ENCODE data around the gene CSRP1. TPM values are rescaled to one million over a fixed set of nuclear protein-coding genes. Genes with fewer than 3 reads are reported as not detected.
"Not testable (repeated sequence)": the region's sequence is repeated elsewhere in the genome, so short reads cannot be mapped to it uniquely, and the experiment has no call there.

CSRP1 gene
- total and polyA plus RNA-seq, 4 donors: 599 to 1,490 (median 771) TPM

GRCh38 chr1:201520046-201520575, 13.2 kb upstream of the CSRP1 start:
- H3K4me1 ChIP-seq (ENCODE audit: control insufficient read depth in 1 of 2, insufficient read depth in 2 of 2, low read length in 2 of 2); DNase-seq; H3K27ac ChIP-seq (ENCODE audit: low read depth in 1 of 2, low read length in 2 of 2); H3K9me3 ChIP-seq (ENCODE audit: control insufficient read depth, low read length); H3K27me3 ChIP-seq (ENCODE audit: control insufficient read depth in 1 of 2, insufficient read depth in 2 of 2, low read length in 1 of 2); H3K36me3 ChIP-seq (ENCODE audit: control insufficient read depth in 1 of 2, insufficient read depth in 2 of 2, low read length in 1 of 2); H3K4me3 ChIP-seq (ENCODE audit: low read length in 2 of 2); ATAC-seq (ENCODE audit: low FRiP score); intact Hi-C loops (cut with DNase I): not testable (repeated sequence)
- 85 to 86% methylated on average over 14 of the region's 14 CpGs for WGBS, 2 donors

- 84 to 87% methylated on average over 5 of the region's 5 CpGs for WGBS, 2 donors
- Histone ChIP-seq H3K27ac (ENCODE audit: low read depth in 1 of 2, low read length in 2 of 2) (no peak overlapping the region), H3K9me3 (ENCODE audit: control insufficient read depth, low read length) (no peaks in the 10 kb centered on the region), H3K4me3 (ENCODE audit: low read length in 2 of 2) (no peak overlapping the region), H3K36me3 (ENCODE audit: control insufficient read depth in 1 of 2, insufficient read depth in 2 of 2, low read length in 1 of 2) (no peaks in the 10 kb centered on the region), H3K4me1 (ENCODE audit: control insufficient read depth in 1 of 2, insufficient read depth in 2 of 2, low read length in 2 of 2) (no peaks in the 10 kb centered on the region), H3K27me3 (ENCODE audit: control insufficient read depth in 1 of 2, insufficient read depth in 2 of 2, low read length in 1 of 2) (no peaks in the 10 kb centered on the region)
- no peak for DNase-seq
- ATAC-seq (ENCODE audit: low FRiP score): no peak
- intact Hi-C loops (cut with DNase I): no loop called here
Observed at GRCh38 chr1:201518071-201518470, 11.1 kb upstream of the CSRP1 start.

- WGBS, 2 donors: 87% methylated on average over 7 of the region's 7 CpGs
- DNase-seq: no peak
- H3K4me1 ChIP-seq (ENCODE audit: control insufficient read depth in 1 of 2, insufficient read depth in 2 of 2, low read length in 2 of 2): peaks cover 0 to 2% of the 10 kb centered on the region in 2 donors
- no peak overlapping the region for H3K27ac ChIP-seq (ENCODE audit: low read depth in 1 of 2, low read length in 2 of 2)
- H3K9me3 ChIP-seq (ENCODE audit: control insufficient read depth, low read length): no peaks in the 10 kb centered on the region
- no peaks in the 10 kb centered on the region for H3K27me3 ChIP-seq (ENCODE audit: control insufficient read depth in 1 of 2, insufficient read depth in 2 of 2, low read length in 1 of 2)
- no peaks in the 10 kb centered on the region for H3K36me3 ChIP-seq (ENCODE audit: control insufficient read depth in 1 of 2, insufficient read depth in 2 of 2, low read length in 1 of 2)
- no peak overlapping the region for H3K4me3 ChIP-seq (ENCODE audit: low read length in 2 of 2)
- intact Hi-C loops (cut with DNase I): no loop called here
- no peak for ATAC-seq (ENCODE audit: low FRiP score)
Observed at GRCh38 chr1:201517631-201518030, 10.7 kb upstream of the CSRP1 start.

GRCh38 chr1:201516511-201517127, 9.7 kb upstream of the CSRP1 start:
- Histone ChIP-seq H3K36me3 (ENCODE audit: control insufficient read depth in 1 of 2, insufficient read depth in 2 of 2, low read length in 1 of 2) (no peaks in the 10 kb centered on the region), H3K9me3 (ENCODE audit: control insufficient read depth, low read length) (no peaks in the 10 kb centered on the region), H3K27me3 (ENCODE audit: control insufficient read depth in 1 of 2, insufficient read depth in 2 of 2, low read length in 1 of 2) (no peaks in the 10 kb centered on the region), H3K4me1 (ENCODE audit: control insufficient read depth in 1 of 2, insufficient read depth in 2 of 2, low read length in 2 of 2) (peaks cover 0 to 2% of the 10 kb centered on the region in 2 donors), H3K4me3 (ENCODE audit: low read length in 2 of 2) (no peak overlapping the region), H3K27ac (ENCODE audit: low read depth in 1 of 2, low read length in 2 of 2) (no peak overlapping the region)
- no peak for ATAC-seq (ENCODE audit: low FRiP score)
- intact Hi-C loops (cut with DNase I): no loop called here
- 70 to 96% methylated on average over 2 of the region's 2 CpGs for WGBS, 2 donors
- DNase-seq: no peak

- intact Hi-C loops (cut with DNase I): no loop called here
- WGBS, 2 donors: 75 to 96% methylated on average over 1 of the region's 1 CpG
- no peak for DNase-seq
Observed at GRCh38 chr1:201515895-201516294, 9.0 kb upstream of the CSRP1 start.

GRCh38 chr1:201515062-201515750, 8.3 kb upstream of the CSRP1 start:
- ATAC-seq (ENCODE audit: low FRiP score) (no peak), DNase-seq (no peak)
- peaks cover 0 to 2% of the 10 kb centered on the region in 2 donors for H3K4me1 ChIP-seq (ENCODE audit: control insufficient read depth in 1 of 2, insufficient read depth in 2 of 2, low read length in 2 of 2)
- no peaks in the 10 kb centered on the region for H3K27me3 ChIP-seq (ENCODE audit: control insufficient read depth in 1 of 2, insufficient read depth in 2 of 2, low read length in 1 of 2)
- no peaks in the 10 kb centered on the region for H3K9me3 ChIP-seq (ENCODE audit: control insufficient read depth, low read length)
- no peaks in the 10 kb centered on the region for H3K36me3 ChIP-seq (ENCODE audit: control insufficient read depth in 1 of 2, insufficient read depth in 2 of 2, low read length in 1 of 2)
- no peak overlapping the region for H3K4me3 ChIP-seq (ENCODE audit: low read length in 2 of 2)
- intact Hi-C loops (cut with DNase I): no loop called here
- 92 to 94% methylated on average over 9 of the region's 9 CpGs for WGBS, 2 donors
- H3K27ac ChIP-seq (ENCODE audit: low read depth in 1 of 2, low read length in 2 of 2): no peak overlapping the region

More at GRCh38 chr1:201515895-201516294, 9.0 kb upstream of the CSRP1 start:
- Histone ChIP-seq H3K4me3 (ENCODE audit: low read length in 2 of 2) (no peak overlapping the region), H3K4me1 (ENCODE audit: control insufficient read depth in 1 of 2, insufficient read depth in 2 of 2, low read length in 2 of 2) (peaks cover 0 to 2% of the 10 kb centered on the region in 2 donors), H3K9me3 (ENCODE audit: control insufficient read depth, low read length) (no peaks in the 10 kb centered on the region), H3K27me3 (ENCODE audit: control insufficient read depth in 1 of 2, insufficient read depth in 2 of 2, low read length in 1 of 2) (no peaks in the 10 kb centered on the region), H3K36me3 (ENCODE audit: control insufficient read depth in 1 of 2, insufficient read depth in 2 of 2, low read length in 1 of 2) (no peaks in the 10 kb centered on the region), H3K27ac (ENCODE audit: low read depth in 1 of 2, low read length in 2 of 2) (no peak overlapping the region)
- ATAC-seq (ENCODE audit: low FRiP score): no peak

GRCh38 chr1:201514466-201514865, 7.5 kb upstream of the CSRP1 start:
- intact Hi-C loops (cut with DNase I): loop anchor here in 1 of 2 donors (5.0 kb wide), 1 partner anchor 67 kb away; no protein-coding TSS in a partner anchor

GRCh38 chr1:201513498-201514243, 6.7 kb upstream of the CSRP1 start:
- H3K27me3 ChIP-seq (ENCODE audit: control insufficient read depth in 1 of 2, insufficient read depth in 2 of 2, low read length in 1 of 2): no peaks in the 10 kb centered on the region

More at GRCh38 chr1:201514466-201514865, 7.5 kb upstream of the CSRP1 start:
- Histone ChIP-seq H3K4me1 (ENCODE audit: control insufficient read depth in 1 of 2, insufficient read depth in 2 of 2, low read length in 2 of 2) (peaks cover 0 to 2% of the 10 kb centered on the region in 2 donors), H3K27me3 (ENCODE audit: control insufficient read depth in 1 of 2, insufficient read depth in 2 of 2, low read length in 1 of 2) (no peaks in the 10 kb centered on the region), H3K36me3 (ENCODE audit: control insufficient read depth in 1 of 2, insufficient read depth in 2 of 2, low read length in 1 of 2) (no peaks in the 10 kb centered on the region), H3K4me3 (ENCODE audit: low read length in 2 of 2) (no peak overlapping the region), H3K9me3 (ENCODE audit: control insufficient read depth, low read length) (no peaks in the 10 kb centered on the region), H3K27ac (ENCODE audit: low read depth in 1 of 2, low read length in 2 of 2) (no peak overlapping the region)
- 90 to 97% methylated on average over 2 of the region's 2 CpGs for WGBS, 2 donors
- no peak for DNase-seq
- ATAC-seq (ENCODE audit: low FRiP score): no peak

More at GRCh38 chr1:201513498-201514243, 6.7 kb upstream of the CSRP1 start:
- ATAC-seq (ENCODE audit: low FRiP score) (no peak), DNase-seq (no peak)
- intact Hi-C loops (cut with DNase I): loop anchor here (1.0 to 5.0 kb wide), 4 partner anchors 31 to 66 kb away; no protein-coding TSS in a partner anchor
- Histone ChIP-seq H3K27ac (ENCODE audit: low read depth in 1 of 2, low read length in 2 of 2) (no peak overlapping the region), H3K9me3 (ENCODE audit: control insufficient read depth, low read length) (no peaks in the 10 kb centered on the region), H3K4me3 (ENCODE audit: low read length in 2 of 2) (no peak overlapping the region), H3K4me1 (ENCODE audit: control insufficient read depth in 1 of 2, insufficient read depth in 2 of 2, low read length in 2 of 2) (peaks cover 0 to 2% of the 10 kb centered on the region in 2 donors), H3K36me3 (ENCODE audit: control insufficient read depth in 1 of 2, insufficient read depth in 2 of 2, low read length in 1 of 2) (no peaks in the 10 kb centered on the region)
- WGBS, 2 donors: 93 to 95% methylated on average over 6 of the region's 6 CpGs
